Glutamatergic neuron (in vitro differentiated cells): ENCODE measurements around the gene GRIA2. TPM values are rescaled to one million over a fixed set of nuclear protein-coding genes. Genes with fewer than 3 reads are reported as not detected.

Experiments
- DNase-seq: peaks from one replicate; pipeline ENCODE4 v3.0.0; 2022
- H3K27ac Mint-ChIP-seq: one replicate; pipeline ENCODE4 v1.8.0; 2020; ENCODE audit warnings: mild to moderate bottlenecking, mixed read lengths, inconsistent platforms; ENCODE audit not compliant: unreplicated experiment
- H3K27me3 Mint-ChIP-seq: one replicate; pipeline ENCODE4 v1.8.0; 2020; ENCODE audit warnings: mild to moderate bottlenecking, moderate library complexity, mixed read lengths, inconsistent platforms; ENCODE audit not compliant: unreplicated experiment
- H3K36me3 Mint-ChIP-seq: one replicate; pipeline ENCODE4 v1.8.0; 2020; ENCODE audit warnings: mild to moderate bottlenecking, mixed read lengths, inconsistent platforms; ENCODE audit not compliant: unreplicated experiment
- H3K4me1 Mint-ChIP-seq: one replicate; pipeline ENCODE4 v1.8.0; 2020; ENCODE audit warnings: mild to moderate bottlenecking, low read depth, mixed read lengths, inconsistent platforms; ENCODE audit not compliant: unreplicated experiment
- H3K4me3 Mint-ChIP-seq: one replicate; pipeline ENCODE4 v1.8.0; 2020; ENCODE audit warnings: mild to moderate bottlenecking, mixed read lengths, inconsistent platforms; ENCODE audit not compliant: unreplicated experiment
- H3K9me3 Mint-ChIP-seq: one replicate; pipeline ENCODE4 v1.8.0; 2020; ENCODE audit warnings: mild to moderate bottlenecking, moderate library complexity, mixed read lengths, inconsistent platforms; ENCODE audit not compliant: unreplicated experiment
- total RNA-seq: library from RNA; stranded (reverse); fragmentation: NEBNext Ultra II Directional; extraction: Animal tissue kit (Norgen Biotek cat#: 25700); gene quantifications from one replicate; pipeline ENCODE4 v1.2.1, GENCODE V29; 2021; ENCODE audit not compliant: unreplicated experiment
- TF ChIP-seq, protein P1 (sequence below): fragments of 200-600 bp; sonication (generic); IDR thresholded peaks from one replicate; pipeline ENCODE4 v1.5.0; 2021; ENCODE audit not compliant: partially characterized antibody, unreplicated experiment

The GRIA2 gene
- total RNA-seq, 1 donor from 2014 or later, result 21.3 TPM

DNA sequence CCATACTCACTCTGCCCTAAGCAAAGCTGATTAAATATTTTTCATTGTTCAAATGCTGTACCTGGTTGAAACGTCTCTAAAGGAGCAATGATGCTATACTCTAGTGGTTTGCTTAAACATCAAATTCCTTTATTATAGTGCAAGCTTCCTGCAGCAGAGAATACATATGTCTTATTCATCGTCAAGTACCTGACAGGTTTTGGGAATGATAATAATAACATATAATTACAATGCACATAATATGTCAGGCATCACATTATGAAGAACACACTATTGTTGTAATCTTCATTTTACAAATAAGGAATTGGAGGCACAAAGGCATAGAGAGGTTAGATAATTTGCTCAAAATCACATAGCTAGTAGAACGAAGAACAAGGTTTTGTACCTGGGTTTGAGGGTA lies 151.6 kb downstream of the GRIA2 start:
- Mint-ChIP-seq H3K9me3 (peaks cover 2% of the 10 kb centered on the region), H3K27ac (no peak overlapping the region), H3K36me3 (no peaks in the 10 kb centered on the region), H3K4me3 (no peak overlapping the region), H3K27me3 (peaks cover 1% of the 10 kb centered on the region), H3K4me1 (no peaks in the 10 kb centered on the region)
- TF ChIP-seq, protein P1, sequence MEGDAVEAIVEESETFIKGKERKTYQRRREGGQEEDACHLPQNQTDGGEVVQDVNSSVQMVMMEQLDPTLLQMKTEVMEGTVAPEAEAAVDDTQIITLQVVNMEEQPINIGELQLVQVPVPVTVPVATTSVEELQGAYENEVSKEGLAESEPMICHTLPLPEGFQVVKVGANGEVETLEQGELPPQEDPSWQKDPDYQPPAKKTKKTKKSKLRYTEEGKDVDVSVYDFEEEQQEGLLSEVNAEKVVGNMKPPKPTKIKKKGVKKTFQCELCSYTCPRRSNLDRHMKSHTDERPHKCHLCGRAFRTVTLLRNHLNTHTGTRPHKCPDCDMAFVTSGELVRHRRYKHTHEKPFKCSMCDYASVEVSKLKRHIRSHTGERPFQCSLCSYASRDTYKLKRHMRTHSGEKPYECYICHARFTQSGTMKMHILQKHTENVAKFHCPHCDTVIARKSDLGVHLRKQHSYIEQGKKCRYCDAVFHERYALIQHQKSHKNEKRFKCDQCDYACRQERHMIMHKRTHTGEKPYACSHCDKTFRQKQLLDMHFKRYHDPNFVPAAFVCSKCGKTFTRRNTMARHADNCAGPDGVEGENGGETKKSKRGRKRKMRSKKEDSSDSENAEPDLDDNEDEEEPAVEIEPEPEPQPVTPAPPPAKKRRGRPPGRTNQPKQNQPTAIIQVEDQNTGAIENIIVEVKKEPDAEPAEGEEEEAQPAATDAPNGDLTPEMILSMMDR, result no peak
- no peak for DNase-seq

DNA sequence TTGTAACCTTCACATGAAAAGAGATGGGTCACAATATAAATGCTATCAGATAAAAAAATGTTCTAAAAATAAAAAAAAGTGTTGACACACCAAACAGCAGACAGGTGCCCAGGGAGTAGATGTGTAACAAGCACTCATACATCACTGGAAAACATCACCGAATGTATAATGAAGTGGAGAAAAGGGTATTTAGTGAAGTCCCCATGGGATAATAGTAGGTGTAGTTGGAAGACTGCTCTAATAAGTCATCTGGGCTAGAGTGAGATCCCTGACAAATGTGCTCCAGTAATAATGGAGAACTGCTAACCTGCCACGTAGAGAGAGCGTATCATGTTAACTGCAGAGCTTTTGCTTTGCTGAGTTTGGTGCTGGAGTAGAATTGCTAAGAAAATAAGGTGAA lies 152.0 kb downstream of the GRIA2 start:
- Mint-ChIP-seq H3K4me3 (no peak overlapping the region), H3K36me3 (no peaks in the 10 kb centered on the region), H3K27ac (no peak overlapping the region), H3K4me1 (no peaks in the 10 kb centered on the region), H3K9me3 (peaks cover 2% of the 10 kb centered on the region), H3K27me3 (peaks cover 1% of the 10 kb centered on the region)
- TF ChIP-seq, protein P1, result no peak
- DNase-seq, result no peak

DNA sequence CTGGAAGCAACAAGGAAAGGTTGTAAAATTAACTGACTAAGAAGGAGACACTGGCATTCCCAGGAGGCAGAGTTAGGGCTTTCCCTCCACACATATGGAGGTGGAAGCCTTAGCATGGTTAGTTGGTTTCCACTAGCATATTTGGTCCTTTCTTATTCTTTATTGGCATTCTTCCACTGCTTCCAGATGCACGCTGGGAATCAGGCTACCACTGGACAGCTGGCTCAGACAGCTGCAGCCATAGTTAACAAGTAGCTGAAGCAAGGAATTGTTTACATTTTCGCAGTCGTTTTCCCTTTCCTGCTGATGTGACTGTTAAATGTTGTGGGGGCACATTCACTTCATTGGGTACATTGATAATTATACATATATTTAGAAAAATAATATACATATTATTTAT lies 169.2 kb downstream of the GRIA2 start:
- Mint-ChIP-seq H3K4me3 (no peak overlapping the region), H3K27me3 (no peaks in the 10 kb centered on the region), H3K4me1 (no peaks in the 10 kb centered on the region), H3K27ac (no peak overlapping the region), H3K36me3 (no peaks in the 10 kb centered on the region), H3K9me3 (no peaks in the 10 kb centered on the region)
- TF ChIP-seq, protein P1, result no peak
- no peak for DNase-seq

DNA sequence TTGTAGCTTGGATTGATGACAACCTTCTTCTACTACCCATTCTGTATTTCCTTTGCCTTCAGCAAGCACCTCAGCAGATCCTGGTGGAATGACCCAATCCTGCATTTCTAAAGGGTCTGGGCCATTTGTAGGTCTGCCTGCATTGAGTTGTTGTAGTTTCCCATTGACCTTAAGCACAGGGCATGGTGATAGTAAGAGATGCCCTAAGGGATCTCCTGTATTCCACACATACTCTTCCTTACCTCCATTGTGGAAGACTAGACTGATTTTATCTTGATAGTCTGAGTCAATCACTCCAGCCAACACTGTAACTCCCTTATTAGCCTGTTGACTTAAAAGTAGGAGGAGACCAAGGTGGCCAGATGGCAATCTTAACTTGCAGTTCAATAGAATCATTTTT lies 184.5 kb downstream of the GRIA2 start:
- TF ChIP-seq, protein P1, result no peak
- Mint-ChIP-seq H3K36me3 (no peaks in the 10 kb centered on the region), H3K27ac (no peak overlapping the region), H3K4me3 (no peak overlapping the region), H3K4me1 (no peaks in the 10 kb centered on the region), H3K9me3 (peaks cover 2% of the 10 kb centered on the region), H3K27me3 (peaks cover 2% of the 10 kb centered on the region)
- no peak for DNase-seq

Other genes with a start within 250 kb of the GRIA2 start
- gene PDGFC, start 248.9 kb upstream of the GRIA2 start, total RNA-seq, result 0.64 TPM
- 2.0 TPM for gene GLRB, start 144.6 kb upstream of the GRIA2 start, total RNA-seq